Hindlimb muscle (tissue), 1 donor: Measurements from ENCODE around the gene ADCY2. TPM values are rescaled to one million over a fixed set of nuclear protein-coding genes. Genes with fewer than 3 reads are reported as not detected.
A peak's percentile ranks its signal among the peaks of the same experiment; 100 is the strongest.

ENCODE experiments used
- DNase-seq: peaks from one replicate; pipeline ENCODE4 v3.0.0-alpha.2; 2013
- polyA plus RNA-seq: library from polyadenylated mRNA; unstranded; fragments of 120-200 nt; gene quantifications from one replicate; pipeline ENCODE4 v1.2.1, GENCODE V29; 2013; ENCODE audit not compliant: insufficient read length

ADCY2 gene
- polyA plus RNA-seq, 1 donor = 54.1 TPM

GRCh38 chr5:7793895-7794294 lies 398.0 kb downstream of the ADCY2 start:
- DNase-seq = no peak

- DNase-seq = no peak
These were observed 398.4 kb downstream of the ADCY2 start for GRCh38 chr5:7794311-7794710.

GRCh38 chr5:7794823-7795222 lies 398.9 kb downstream of the ADCY2 start:
- DNase-seq = no peak

- DNase-seq = no peak
These were observed 399.4 kb downstream of the ADCY2 start for GRCh38 chr5:7795306-7795705.

GRCh38 chr5:7801891-7802614 lies 406.1 kb downstream of the ADCY2 start:
- no peak for DNase-seq

GRCh38 chr5:7802855-7803254 lies 406.9 kb downstream of the ADCY2 start:
- no peak for DNase-seq

- DNase-seq = no peak
These were observed 408.0 kb downstream of the ADCY2 start for GRCh38 chr5:7803937-7804336.

- DNase-seq = no peak
These were observed 409.4 kb downstream of the ADCY2 start for GRCh38 chr5:7805379-7805778.

- DNase-seq = no peak
These were observed 413.1 kb downstream of the ADCY2 start for GRCh38 chr5:7808998-7809397.

- no peak for DNase-seq
These were observed 415.8 kb downstream of the ADCY2 start for GRCh38 chr5:7811715-7812114.

GRCh38 chr5:7813007-7813406 lies 417.1 kb downstream of the ADCY2 start:
- DNase-seq = no peak

GRCh38 chr5:7813576-7813975 lies 417.6 kb downstream of the ADCY2 start:
- no peak for DNase-seq

GRCh38 chr5:7814816-7815215 lies 418.9 kb downstream of the ADCY2 start:
- no peak for DNase-seq

- DNase-seq = peak; percentile 69
These were observed 420.1 kb downstream of the ADCY2 start for GRCh38 chr5:7815892-7816534.

- no peak for DNase-seq
These were observed 420.6 kb downstream of the ADCY2 start for GRCh38 chr5:7816535-7816901.

GRCh38 chr5:7822449-7822848 lies 426.5 kb downstream of the ADCY2 start:
- no peak for DNase-seq

GRCh38 chr5:7823594-7823993 lies 427.7 kb downstream of the ADCY2 start:
- no peak for DNase-seq

GRCh38 chr5:7824995-7825394 lies 429.1 kb downstream of the ADCY2 start:
- no peak for DNase-seq

GRCh38 chr5:7825630-7826029 lies 429.7 kb downstream of the ADCY2 start:
- DNase-seq = no peak

GRCh38 chr5:7827610-7828009 lies 431.7 kb downstream of the ADCY2 start:
- peak; percentile 35 for DNase-seq

- DNase-seq = no peak
These were observed 432.3 kb downstream of the ADCY2 start for GRCh38 chr5:7828269-7828668.

- DNase-seq = no peak
These were observed 439.0 kb downstream of the ADCY2 start for GRCh38 chr5:7834982-7835381.

- no peak for DNase-seq
These were observed 441.5 kb downstream of the ADCY2 start for GRCh38 chr5:7837403-7837802.

GRCh38 chr5:7842531-7842930 lies 446.6 kb downstream of the ADCY2 start:
- no peak for DNase-seq

GRCh38 chr5:7844901-7845300 lies 449.0 kb downstream of the ADCY2 start:
- no peak for DNase-seq
